Ecto neural progenitor cell (in vitro differentiated cells): ENCODE results near the gene CREB5.

ENCODE experiments used
- DNase-seq: peaks from one replicate; pipeline ENCODE4 v3.0.0-alpha.2; 2018; ENCODE audit warnings: low spot score

CREB5 gene

GRCh38 chr7:28407651-28408050 lies 4.7 kb upstream of the CREB5 start:
- no peak for DNase-seq

GRCh38 chr7:28408105-28408959 lies 4.0 kb upstream of the CREB5 start:
- DNase-seq = peak; percentile 57

DNA sequence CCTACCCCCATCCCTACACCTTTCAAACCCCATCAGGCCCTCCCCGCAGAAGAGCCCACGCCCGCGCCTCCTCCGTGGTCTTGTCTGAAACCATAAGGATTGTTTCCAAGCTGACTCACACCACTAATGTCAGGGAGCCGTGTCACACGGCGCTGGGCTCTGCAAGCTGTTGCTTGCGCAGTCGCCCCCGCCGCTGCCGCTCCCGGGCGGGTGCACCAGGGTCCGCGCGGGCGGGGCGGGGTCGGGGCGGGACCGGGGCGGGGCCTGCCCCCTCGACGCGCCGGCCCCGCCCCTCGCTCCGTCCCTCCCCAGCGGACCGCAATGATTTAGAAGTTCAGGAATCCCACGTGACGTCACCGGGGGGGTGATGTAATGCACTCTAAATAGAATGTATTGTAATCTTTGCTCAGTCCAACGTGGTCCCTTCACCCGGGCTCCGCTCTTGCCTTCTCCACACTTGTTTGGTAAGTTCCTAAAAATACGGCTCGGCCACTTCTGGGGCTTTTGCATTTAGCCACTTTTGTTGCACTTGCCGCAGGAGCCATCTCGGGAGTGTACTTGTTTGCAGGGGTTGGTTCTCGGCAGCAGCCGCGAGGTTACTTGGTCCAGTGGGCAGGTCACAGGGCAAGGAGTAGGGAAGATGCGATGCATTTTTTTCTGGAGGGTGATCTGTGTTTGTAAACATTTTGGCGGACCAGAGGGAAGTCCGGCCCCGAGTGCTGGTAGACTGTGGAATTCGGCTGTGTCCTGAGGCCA lies 3.2 kb upstream of the CREB5 start:
- peak; percentile 87 for DNase-seq

DNA sequence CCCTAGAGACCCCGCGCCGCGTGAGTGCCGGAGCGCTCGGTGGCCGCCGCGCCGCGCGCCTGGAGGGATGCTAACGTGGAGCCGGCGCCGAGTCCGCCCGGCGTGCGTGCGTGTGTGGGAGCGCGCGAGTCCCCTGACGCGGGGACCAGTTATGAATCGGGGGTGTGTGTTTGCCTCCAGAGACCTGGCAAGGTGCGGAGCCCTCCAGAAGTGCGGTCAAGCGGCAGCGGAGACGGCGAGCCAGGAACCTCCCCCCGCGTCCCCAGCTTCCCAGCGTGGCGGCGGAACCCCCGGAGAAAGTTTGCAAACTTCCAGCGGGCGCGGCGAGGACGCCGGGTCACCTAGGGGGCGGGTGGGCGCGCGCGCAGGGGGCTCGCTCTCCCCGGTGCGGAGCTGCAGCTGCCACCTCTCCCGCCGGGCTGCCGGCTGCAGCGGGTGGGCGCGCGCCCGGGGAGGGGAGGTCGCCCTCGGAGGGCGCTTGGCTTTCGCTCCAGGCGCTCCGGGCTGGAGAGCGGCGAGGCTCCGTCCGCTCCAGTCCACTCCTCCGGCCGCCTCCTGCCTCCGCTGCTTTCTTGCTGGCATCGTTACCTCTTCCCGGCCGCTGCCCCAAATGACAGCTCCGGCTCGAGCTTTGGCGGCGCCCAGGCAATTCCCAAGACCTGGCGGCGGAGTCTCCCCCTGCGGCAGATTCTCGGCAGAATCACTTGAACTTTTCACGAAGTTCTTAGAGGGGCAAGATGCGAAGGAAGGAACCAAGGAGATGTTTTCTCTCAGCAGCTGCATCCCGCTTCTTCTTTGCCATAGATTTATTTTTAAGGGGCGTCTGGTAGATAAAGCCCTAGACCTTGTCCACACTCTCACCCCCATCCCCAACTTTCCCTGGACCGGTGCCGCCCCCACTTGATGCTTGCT lies 2.3 kb upstream of the CREB5 start:
- DNase-seq = peak; percentile 72

DNA sequence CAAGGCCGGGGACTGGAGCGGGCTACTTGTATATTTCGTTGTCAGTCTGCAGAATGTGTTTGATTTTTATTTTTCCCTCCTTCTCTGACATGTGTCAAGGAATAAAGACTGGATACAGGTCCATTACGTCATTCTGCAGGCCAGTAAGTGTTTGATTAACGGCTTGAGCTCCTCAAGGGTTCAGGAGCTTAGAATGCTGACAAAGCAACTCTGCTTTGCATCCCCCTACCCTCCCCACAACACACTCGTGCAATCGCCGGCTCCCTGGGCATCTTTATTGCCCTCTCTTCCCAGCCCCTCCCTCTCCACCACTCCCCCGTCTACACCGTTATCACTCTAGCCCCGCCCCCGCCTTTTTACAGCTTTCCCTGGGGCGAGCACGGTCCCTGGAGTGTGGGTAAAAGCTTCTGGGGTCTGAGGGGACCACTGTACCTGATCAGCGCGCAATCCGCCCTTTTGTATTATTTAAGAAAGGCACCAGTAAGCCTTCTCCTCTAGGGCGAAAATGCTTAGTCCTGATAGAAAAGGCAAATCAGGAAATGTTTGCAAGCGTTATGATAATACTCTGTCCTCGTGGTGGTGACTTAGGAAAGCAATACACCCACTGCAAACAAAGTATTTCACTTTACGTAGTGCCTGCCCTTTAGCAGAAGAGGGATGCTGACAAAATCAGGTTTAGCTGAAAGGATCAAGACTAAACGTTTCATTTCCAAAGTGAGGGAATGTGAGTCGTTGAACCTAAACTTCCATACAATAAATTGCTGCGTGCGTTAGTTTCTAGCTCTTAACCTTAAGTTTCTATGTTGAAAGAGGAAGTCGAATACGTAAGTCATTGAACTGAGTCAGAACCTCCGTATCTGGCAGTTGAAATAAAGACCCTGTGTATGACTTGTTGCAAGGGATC lies 1.4 kb upstream of the CREB5 start:
- peak; percentile 61 for DNase-seq

DNA sequence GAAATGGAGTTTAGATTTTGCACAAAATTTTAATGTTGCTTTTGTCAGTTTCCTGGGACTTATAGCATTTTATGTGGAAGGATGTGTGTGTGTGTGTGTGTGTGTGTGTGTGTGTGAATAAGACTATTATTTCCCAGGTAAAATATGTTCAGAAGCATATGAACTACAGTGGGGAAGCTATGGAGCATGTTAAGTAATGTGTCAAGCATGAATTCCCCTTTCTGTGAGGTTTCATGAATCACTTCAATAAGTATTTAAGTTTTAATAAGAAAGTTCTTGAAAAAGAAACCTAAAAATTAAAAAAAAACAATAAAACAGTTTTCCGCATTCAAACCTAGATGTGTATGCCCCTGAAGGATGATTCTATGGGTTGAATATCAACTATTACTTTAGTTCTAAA lies 693 bp downstream of the CREB5 start:
- no peak for DNase-seq

DNA sequence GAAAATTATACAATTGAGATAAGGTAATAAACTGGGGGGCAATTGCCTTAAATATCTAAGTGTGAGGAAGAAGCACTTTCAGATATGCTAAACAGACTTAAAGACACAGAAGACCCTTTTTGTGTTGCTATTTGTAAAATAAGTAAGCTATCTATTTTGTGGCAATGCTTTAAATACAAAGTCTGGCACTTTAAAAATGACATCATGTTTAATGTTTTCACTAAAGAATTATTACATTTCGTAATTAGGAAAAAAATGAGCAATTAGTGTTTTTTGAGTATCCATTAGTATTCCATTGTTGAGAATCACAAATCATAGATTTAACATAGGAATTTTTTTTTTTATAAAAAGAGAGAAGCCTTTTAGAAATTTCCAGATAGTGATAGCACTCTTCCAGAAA lies 2.1 kb downstream of the CREB5 start:
- DNase-seq = no peak

GRCh38 chr7:28417321-28417940 lies 5.1 kb downstream of the CREB5 start:
- no peak for DNase-seq

DNA sequence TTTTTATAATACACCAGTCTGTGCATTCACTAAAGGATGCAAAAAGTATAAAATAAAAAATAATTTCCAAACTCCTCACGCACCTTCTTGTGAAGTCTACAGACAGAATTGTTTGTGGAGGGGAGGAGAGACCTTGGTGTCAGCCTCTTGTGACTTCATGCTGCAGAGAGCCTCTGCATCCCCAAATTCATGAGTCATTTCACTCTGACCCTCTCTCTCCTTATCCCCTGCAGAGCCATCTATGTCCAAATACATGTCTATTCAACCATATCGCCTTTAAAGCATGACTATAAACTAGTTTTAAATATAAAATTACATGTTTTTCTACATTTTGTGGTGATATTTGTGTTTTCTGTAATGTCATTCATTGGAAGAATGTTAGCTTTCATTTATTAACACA lies 6.0 kb downstream of the CREB5 start:
- DNase-seq = no peak

DNA sequence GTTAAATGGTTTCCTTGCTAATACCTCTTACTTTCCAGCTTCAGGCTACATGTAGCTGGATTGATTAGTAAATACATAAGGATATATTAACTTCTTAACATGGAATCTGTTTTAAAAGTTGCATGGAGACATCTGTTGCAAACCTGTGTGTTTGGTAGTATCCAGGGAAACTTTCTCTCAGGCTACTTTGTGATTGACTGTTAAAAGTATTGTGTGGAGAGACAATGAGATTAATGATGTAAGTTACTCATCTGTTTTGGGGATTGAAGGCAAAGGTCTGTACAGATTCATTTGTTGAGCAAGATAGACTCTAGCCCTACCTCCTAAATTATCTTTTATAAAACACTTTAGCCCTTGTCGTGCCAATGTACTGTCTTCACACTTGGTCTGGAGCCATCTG lies 6.6 kb downstream of the CREB5 start:
- DNase-seq = no peak

- no peak for DNase-seq
These were observed 7.4 kb downstream of the CREB5 start for GRCh38 chr7:28419716-28420115.

DNA sequence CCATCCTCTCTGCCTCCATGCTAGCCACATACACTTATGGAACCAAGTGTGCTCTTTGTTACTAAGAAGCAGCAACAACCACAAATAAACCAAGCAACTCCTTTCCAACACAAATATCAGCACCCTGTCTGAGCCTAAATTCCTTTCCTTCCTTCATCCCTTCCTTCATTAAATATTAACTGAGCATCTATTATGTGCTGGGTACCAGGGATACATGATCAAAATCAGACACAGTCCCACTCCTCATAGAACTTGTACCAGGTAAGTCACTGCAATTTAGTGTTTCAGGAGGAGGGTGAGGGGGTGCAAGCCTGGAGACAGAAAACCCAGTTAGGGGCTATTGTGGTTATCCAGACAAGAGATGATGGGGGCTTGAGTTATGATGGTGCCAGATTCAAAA lies 10.8 kb downstream of the CREB5 start:
- no peak for DNase-seq

DNA sequence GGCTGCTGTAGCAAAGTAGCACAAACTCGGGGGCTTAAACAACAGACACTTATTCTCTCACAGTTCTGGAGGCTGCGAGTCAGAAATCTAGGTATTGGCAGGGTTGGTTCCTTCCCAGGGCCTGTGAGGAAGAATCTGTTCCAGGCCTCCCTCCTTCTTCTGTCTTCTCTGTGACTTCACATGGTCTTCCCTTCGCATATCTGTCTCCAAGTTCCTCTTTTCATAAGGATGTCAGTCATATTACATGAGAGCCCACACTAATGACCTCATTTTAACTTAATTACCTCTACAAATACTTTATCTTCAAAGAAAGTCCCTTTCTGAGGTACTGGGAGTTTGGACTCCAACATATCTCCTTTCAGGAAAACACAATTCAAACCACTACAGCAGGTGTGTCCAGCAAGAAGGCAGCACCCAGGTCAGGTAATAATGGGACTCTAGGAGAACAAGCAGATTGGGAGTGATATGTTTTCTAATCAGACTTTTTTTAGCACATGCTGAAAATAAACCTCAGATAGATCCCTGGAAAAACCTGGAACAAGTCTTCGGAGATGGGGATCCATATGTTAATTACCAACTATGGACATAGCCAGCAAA lies 11.7 kb downstream of the CREB5 start:
- no peak for DNase-seq

GRCh38 chr7:28425496-28425895 lies 13.2 kb downstream of the CREB5 start:
- DNase-seq = no peak

DNA sequence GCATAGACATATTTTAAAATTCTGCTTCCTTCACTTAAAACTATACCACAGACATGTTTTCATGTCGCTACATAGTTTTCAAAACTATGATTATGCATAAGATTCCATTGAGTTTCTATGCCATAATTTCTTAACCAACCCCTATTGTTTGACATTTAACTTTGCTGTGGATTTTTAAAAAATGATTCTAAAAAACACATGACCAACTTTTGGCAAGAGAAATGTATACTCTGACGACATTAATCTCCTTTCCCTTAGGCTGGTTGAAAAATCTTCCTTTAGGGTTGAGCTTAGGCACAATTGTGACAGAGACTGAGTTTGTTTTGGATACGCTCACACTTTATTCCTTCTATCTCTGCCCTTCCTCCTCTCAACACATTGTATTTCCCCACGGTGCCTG lies 14.9 kb downstream of the CREB5 start:
- DNase-seq = no peak

DNA sequence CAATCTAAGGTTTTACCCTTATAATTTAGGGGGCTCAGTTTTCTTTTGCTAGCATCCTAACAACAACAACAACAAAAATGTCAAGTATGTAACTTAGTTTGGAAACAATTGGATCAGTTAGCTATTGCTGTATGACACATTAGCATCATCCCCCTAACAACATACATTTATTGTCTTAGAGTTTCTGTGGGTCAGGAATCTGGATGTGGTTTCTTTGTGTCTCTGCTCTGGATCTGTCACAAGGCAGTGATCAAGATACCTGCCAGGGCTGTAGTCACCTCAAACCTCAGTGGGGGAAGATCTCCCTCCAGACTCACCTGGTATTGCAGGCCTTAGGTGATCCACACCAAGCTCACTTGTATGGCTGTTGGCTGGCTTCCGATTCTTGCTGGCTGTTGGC lies 18.3 kb downstream of the CREB5 start:
- no peak for DNase-seq

DNA sequence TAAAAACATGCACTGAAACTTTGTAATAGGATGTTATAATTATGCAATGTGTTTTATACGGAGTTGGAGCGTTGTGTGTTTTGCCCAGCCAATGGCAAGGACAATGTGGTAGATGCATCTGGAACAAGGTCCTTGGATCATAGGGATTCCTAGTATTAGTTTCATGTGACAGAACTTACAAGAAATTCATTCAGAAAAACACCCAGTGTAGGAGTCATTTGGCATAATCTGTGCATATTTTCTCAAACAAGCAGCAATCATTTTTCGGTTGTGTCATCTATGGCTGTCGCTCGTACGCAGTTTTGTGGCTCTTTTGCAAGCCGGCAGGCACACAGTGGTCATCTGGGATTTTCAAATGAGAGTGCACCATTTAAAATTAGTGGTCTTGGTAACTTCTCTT lies 19.8 kb downstream of the CREB5 start:
- no peak for DNase-seq

DNA sequence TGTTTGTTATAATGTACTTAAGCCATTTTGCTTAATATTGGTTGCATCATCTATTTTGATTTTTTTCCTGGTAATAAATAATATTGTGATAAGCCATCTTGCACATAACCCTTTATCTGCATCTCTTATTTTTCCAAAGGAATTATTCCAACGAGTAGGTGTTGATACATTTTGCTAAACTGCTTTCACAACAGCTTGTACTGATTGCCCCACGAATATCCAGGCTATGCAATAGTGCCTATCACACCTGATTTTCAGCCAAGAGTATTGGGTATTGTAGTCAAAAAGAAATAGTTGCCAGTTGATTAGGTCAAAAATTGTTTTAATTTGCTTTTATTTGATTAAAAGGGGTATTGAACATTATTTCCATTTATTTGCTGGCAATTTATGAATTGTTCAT lies 20.7 kb downstream of the CREB5 start:
- DNase-seq = no peak

- DNase-seq = no peak
These were observed 21.4 kb downstream of the CREB5 start for GRCh38 chr7:28433699-28434219.

- no peak for DNase-seq
These were observed 22.2 kb downstream of the CREB5 start for GRCh38 chr7:28434510-28434909.
